GM20431 (cell line): Measurements from ENCODE around the gene ACSF3.
"Not testable (repeated sequence)": the region's sequence is repeated elsewhere in the genome, so short reads cannot be mapped to it uniquely, and the experiment has no call there.

ENCODE experiments used
- in situ Hi-C: fragments of 300-500 bp; cut with MseI, MboI; formaldehyde crosslinking; loops from one replicate; pipeline ENCODE4 v1.15.0; 2020; ENCODE audit warnings: low sequenced_read_pairs; ENCODE audit not compliant: unreplicated experiment

ACSF3 gene

DNA sequence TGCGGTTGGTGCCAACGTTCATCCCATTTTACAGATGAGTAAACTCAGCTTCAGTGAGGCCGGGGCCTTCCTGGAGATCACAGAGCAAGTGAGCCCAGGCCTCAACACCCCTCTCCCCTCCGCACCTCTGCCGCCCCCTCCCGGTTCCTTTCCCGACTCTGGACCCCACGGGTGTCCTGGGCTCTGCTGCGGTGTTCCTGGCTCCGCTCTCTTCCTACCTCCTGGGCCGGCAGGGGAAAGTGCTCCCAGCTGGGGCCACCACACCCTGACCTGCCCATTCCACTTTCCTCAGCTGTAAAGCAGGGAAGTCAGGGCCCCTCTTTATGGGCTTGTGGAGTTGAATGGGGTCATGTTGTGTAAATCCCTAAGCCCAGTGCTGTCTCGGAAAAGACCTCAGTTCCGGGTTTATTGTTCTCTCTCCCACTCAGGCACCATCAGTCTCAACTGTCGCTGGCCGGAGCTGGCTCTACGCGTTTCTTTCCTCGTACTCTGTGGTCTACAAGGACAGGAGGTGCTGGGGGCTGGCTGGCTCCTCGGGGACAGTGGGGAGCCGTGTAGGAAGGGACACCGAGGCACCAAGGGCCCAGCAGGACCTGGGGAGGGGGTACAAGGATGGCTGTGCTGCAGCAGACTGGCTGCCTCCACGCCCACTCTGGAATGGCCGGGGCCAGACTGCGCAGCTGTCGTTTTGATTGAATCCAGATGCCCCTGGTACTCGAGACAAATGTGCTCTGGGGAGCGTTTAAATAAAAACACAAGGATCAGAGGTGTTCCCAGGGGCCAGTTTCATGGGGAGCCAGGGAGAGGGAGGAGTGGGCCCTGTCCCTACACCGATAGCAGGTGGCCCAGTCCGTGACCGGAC, 21.7 kb upstream of the ACSF3 start:
- in situ Hi-C loops: no loop called here

DNA sequence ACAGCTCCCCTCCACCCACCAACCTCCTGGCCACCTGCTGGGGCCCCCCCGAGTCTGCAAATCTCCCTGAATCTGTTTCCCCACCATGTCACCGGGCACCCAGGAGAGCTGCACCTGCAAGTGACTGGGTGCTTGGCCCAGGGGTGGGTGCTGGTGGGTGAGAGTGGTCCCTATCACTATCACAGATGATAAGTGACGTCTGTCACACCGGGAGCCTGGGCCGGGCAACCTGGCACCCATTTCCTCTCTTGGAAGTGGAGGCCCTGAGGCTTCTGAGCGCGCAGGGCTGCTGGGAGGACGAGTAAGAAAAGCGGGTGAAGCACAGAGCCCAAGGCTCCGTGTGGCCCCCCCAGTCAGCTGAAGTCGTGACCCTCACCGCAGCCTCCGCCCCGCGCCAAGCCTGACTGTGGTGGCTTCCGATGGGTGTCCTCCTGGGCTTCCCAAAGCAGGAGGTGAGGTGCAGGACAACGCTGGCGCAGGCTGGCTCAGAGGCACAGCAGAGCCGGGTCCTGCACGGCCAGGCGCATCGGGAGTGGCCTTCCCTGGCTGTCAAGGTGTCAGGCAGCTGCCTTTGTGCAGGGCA, 21.0 kb upstream of the ACSF3 start:
- in situ Hi-C loops: no loop called here

DNA sequence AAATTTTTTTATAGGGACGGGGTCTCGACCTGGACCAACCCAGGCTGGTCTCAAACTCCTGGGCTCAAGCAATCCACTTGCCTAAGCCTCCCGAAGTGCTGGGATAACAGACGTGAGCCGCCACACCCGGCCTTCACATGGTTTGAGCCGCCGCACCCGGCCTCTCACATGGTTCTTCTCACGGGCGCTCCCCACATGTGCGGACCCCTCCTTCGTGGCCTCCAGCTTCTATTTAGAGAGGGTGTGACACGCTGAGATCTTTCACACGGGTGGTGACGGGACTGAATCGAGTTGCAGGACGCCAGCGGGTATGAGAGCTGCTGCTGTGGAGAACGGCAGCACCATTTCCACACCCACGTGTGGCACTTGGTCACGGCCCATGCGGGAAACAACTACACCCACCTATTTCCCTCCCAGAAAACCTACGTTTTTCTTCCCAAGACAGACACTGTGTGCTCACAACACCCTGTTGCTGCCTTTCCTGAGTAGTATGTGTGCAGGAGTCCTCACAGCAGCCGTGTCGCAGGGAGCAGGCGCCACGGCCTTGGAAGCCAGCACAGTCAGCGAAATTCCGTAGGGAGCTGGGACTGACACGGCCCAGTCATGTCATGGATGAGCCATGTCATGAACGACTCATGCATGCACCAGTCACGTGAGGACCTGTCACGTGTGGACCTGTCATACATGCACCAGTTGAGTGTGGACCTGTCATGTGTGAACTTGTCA, 20.1 kb upstream of the ACSF3 start:
- in situ Hi-C loops: no loop called here

DNA sequence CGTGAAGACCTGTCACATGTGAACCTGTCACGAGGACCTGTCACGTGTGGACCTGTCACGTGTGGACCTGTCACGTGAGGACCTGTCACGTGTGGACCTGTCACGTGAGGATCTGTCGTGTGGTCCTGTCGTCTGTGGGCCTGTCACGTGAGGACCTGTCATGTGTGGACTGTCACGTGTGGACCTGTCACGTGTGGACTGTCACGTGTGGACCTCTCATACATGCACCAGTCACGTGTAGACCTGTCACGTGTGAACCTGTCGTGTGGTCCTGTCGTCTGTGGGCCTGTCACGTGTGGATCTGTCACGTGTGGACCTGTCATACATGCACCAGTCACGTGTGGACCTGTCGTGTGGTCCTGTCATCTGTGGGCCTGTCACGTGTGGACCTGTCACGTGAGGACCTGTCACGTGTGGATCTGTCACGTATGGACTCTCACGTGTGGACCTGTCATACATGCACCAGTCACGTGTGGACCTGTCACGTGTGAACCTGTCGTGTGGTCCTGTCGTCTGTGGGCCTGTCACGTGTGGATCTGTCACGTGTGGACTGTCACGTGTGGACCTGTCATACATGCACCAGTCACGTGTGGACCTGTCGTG, 19.5 kb upstream of the ACSF3 start:
- in situ Hi-C loops: not testable (repeated sequence)

DNA sequence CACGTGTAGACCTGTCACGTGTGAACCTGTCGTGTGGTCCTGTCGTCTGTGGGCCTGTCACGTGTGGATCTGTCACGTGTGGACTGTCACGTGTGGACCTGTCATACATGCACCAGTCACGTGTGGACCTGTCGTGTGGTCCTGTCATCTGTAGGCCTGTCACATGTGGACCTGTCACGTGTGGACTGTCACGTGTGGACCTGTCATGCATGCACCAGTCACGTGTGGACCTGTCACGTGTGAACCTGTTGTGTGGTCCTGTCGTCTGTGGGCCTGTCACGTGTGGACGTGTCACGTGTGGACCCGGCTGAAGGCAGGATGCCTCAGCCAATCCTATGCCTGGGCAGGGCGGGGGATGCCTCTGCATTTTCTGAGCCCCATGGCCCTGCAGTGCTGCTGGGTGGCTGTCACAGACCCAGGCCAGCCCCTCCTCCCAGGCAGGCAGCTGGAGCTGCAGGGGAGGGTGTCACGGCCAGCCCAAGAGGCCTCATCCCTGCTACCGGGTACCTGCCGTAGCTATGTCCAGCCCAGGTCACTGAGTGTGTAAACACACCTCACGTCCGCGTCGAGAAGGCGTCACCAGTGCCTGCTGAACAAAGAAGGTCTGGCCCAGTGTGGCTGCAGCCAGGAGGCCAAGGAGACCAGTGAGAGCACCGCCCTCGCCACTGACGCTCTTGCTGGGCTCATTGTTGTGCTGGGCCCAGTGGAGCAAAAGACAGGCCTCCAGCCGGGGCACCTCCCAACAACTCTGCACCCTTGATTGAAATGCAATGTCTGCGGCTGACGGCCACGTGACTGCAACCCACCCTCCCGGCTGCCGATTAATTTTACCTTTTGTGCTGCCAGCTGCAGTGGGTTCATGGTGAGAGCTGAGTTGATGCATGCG, 18.6 kb upstream of the ACSF3 start:
- in situ Hi-C loops: no loop called here

DNA sequence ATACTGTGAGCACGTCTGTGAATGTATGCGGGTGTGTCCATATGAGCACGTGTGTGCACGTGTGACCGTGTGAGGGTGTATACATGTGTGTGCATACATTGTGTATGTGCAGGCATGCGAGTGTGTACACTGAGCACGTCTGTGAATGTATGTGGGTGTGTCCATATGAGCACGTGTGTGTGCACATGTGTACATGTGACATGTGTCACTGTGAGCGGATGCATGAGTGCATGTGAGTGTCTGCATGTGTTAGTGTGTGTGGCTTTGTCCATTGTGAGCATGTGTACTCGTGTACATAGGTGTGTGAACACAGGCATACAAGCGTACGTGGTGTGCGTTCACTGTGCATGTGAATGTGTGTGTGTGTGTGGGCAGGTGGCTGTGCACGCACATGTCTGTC, 17.5 kb upstream of the ACSF3 start:
- in situ Hi-C loops: no loop called here

DNA sequence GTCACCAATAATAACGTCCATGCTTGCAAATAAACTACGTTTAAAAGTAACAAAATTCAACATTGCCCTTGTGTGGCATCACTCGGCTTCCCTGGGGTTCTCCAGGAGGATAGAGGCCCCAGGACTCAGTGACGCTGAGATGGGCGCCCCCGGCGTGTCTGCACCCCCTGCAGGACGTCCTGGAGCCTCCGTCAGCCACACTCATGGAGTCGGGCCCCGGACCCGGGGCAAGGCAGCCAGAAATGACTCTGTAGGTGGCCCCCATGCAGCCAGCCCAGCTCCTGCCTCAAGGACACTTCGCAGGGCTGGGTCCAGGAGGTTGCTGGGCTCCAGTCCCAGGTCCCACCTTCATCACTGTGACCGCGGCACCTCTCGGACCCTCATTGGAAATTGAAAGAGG, 16.6 kb upstream of the ACSF3 start:
- in situ Hi-C loops: no loop called here

DNA sequence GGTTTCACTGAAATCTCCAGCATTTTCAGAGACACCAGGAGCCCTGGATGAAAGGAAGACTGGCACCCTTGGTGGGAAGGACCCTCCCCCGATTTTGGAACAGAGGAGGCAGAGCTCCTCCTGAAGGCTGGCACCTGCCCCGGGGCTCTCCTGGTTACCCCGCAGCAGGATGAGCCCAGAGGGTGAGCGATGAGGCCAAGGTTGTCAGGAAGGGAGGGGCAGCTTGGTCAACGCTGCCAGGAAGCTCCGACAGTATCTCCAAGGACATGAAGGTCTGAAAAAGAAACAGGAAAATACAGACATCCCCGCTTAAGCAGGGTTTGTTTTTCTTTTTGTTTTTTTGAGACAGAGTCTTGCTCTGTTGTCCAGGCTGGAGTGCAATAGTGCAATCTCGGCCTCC, 15.5 kb upstream of the ACSF3 start:
- in situ Hi-C loops: no loop called here

DNA sequence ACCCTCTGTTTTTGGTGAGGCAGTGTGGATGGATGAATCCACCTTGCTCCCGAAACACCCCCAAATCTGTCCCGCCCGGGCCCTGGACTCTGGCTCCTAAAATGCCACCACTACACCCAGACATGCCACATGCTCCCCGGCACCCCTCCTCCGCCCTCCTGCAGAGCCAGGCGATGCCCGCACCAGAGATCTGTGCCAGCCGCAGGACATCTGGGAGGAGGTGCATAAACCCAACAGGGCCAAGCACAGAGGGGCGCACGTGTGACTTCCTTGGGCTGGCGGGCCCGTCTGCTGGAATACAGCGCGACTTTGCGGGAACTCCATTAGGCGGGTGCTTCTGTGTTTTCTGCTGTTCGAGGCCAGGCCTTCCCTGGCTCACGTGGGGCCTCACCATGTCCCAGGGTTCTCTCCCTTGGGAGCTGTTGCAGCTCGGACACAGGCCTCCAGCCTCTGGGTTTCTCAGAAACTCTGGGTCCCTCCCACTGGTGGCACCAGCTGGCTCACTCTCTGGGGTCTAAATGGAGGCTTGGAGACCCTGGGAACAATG, 14.1 kb upstream of the ACSF3 start:
- in situ Hi-C loops: no loop called here

DNA sequence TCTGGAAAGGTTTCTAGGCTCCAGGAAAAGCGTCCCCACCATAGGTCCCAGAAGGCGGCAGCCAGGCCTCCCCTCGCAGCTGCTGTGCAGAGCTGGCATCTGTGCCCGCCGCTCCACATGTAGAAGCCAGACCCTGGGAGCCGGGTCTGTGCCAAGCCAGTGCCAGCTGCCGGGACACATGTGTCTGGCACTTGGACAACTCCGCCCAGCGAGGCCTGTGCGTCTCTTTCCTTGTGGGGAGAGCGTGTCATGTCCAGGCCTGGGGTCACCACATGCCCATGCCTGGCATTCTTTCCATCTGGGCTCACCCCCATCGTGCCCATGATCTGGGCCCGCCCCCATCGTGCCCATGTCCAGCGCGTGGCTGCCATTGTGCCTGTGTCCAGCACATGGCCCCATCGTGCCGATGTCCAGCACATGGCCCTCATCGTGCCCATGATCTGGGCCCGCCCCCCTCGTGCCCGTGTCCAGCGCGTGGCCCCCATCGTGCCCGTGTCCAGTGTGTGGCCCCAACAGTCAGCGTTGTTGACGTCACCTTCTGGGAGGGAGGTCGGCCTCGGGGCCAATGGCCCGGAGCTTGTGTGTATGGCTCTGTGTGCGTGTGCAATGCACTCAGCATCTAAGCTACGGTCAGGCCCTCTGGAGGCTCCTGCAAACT, 13.3 kb upstream of the ACSF3 start:
- in situ Hi-C loops: no loop called here

DNA sequence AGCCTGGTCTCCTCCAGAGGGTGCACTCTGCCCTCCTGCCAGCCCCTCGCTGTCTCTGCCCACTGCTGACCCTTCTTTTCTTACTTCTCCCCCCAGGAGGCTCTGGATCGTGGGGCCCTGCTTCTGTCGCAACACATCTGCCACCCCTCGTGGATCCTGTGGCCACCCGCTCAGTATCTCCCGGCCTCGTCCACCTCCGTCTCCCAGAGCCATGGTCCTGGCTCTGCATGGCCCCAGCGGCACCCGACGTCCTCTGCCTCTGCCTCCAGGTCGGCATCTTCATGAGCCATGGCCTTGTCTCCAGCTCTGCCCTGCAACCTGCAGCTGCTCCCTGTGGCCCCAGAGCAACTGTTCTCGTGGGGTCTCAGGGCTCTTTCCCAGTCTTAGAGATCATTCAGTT, 12.1 kb upstream of the ACSF3 start:
- in situ Hi-C loops: no loop called here

DNA sequence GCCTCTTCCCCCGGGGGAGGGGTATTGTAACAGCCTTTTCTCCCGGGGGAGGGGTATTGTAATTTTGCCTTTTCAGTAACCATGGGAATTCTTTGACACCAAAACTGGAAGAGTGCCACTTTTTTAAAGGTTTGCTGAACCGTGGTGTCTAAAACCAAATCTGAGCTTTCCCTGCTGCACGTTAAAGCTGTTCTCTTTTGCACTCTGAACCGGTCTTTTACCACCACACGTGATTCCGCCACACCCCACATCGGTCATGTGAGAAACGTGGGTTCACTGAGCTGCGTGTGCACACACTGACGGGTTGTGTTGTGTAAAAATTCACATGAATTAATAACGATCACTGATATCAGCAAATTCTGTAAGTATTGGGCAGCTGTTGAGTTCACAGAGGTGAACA, 9.2 kb upstream of the ACSF3 start:
- in situ Hi-C loops: no loop called here

DNA sequence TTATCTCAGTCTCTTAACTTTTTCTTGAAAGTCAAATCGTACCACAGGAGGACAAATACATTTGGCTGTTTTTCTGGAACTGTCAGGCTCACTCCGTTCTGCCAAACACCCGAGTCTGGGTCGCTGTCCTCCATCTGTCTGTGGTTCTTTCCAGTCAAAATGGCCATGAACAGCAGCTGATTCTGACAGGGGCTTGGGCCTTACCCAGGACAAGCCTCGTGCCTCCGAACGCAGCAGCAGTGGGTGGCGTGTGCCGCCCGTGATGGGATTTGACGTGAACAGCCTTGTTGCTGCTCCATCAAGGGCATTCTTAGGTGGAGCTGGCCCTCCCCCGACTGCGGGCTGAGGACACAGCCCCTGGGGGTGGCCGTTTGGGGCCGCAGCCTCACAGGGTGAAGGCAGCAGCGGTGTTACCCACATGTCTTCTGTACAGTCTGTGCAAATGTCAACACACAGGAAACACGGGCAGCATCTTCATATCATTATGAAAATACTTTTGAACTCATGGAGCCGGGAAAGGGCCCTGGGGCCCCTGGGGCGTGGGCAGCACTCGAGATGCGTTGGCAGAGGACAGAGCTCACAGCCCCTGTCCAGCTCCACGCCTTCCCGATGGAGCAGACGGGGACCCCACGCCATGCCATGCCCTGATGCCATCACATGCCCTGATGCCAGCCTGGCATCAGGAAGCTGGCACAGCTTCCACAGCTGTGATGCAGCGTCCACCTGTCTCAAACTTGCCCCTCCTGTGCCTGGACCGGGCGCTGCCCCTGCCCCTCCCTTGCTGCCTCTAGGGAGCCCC, 8.6 kb upstream of the ACSF3 start:
- in situ Hi-C loops: no loop called here

DNA sequence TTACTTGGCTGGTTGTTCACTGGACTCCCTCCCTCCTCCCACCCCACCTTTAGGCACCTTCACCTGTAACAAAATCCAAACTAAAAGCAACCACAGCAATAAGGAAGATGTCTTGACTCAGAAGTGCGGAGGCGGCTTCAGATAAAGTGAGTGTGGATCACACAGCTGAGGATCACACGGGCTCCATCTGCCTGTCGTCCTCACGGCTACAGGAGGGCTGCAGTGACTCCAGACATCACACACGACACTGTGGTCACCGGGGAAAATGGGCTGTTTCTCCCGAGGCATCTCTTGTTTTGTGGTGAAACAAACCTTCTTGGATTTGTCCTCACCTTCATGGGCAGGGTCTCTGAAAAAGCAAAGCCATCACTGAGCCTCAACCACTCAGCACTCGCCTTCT, 7.9 kb upstream of the ACSF3 start:
- in situ Hi-C loops: no loop called here

DNA sequence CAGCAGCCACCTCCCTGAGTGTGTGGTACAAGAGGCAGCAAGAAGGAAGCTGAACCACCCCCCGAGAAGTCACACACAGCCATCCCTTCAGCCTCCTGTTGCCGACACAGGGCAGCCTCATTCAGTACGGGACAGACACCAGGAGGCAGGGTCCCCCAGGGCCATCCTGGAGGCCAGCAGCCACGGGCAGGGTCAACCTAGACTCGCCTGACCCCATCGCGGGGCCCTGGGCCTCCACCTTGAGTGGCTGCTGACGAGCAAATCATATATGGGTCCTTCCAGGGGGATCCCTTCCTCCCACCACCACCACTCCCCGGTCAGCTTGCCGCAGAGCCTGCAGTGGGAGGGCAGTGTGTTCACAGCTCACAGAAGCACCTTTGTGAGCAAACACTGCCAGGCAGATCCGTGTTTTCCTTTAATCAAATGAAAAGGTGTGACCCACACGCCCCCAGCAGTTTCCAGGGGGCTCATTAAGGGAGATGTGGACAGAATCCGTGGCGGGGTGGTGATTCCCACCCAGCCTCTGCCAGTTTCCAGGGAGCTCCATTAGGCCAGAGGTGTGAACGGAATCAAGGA, 5.6 kb upstream of the ACSF3 start:
- in situ Hi-C loops: no loop called here

DNA sequence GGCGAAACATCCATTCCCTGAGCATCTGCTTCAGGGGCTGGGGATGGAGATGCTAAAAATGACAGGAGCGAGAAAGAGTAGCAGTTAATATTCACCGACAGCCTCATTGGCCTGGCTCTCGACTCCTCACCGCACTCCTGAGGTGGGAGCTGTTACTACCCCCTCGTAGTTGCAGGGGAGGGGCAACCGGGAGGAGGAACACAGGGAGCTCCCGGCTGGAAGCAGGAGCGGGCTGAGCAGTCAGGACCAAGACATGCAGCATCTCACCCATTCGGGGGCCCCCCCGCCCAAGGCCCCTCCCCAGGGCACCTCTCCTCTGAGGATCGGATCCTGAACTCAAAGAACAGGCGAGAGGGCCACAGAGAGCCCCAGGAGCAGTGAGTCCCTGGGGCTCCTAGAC, 4.5 kb upstream of the ACSF3 start:
- in situ Hi-C loops: no loop called here

DNA sequence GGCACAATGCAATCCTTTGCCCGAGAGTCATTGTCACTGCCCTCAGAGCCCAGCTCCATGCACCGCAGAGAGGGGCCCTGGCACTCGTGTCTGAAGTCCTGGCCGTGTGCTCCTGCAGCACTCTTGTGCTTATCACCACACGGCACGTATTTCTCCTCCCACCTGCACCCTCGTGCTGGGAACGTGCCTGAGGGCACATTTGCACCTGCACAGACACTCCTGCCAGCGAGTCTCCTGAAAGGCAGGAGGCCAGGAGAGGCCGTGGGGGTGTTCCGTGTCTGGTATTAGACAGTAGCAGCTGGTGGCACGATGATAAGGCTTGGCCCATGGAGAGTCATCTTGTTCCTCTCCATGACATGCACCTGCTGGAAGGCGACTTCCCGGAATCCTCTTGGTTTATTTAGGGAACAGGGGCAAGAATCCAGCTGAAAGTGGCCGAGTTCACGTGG, 3.4 kb upstream of the ACSF3 start:
- in situ Hi-C loops: no loop called here
